ENCODE data around the gene SARM1.

DNA sequence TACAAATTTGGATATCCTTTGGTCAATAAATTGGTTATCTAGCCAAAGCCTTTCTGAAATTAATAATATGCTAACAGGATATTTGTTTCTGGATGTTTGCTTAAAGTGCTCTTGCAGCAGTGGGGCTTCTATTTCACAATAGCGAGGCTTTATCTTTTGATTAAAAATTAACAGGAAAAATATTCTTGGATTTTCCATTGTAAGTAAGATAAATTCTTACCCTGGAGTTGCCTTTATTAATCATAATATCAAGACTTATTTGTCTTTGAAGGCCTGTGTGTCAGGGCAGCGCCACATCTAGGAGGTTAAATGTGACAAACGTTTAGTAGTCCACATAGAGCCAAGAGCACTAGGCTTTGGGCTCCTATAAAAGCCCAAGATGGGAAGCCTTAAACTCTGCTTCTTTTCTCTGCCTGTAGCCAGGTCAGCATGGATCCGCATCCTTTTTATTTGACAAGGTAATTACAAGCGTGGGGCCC is 47.2 kb upstream of the SARM1 start:
- TF ChIP-seq, protein P1, sequence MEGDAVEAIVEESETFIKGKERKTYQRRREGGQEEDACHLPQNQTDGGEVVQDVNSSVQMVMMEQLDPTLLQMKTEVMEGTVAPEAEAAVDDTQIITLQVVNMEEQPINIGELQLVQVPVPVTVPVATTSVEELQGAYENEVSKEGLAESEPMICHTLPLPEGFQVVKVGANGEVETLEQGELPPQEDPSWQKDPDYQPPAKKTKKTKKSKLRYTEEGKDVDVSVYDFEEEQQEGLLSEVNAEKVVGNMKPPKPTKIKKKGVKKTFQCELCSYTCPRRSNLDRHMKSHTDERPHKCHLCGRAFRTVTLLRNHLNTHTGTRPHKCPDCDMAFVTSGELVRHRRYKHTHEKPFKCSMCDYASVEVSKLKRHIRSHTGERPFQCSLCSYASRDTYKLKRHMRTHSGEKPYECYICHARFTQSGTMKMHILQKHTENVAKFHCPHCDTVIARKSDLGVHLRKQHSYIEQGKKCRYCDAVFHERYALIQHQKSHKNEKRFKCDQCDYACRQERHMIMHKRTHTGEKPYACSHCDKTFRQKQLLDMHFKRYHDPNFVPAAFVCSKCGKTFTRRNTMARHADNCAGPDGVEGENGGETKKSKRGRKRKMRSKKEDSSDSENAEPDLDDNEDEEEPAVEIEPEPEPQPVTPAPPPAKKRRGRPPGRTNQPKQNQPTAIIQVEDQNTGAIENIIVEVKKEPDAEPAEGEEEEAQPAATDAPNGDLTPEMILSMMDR (IDR thresholded peaks at IDR 0.05; ENCODE audit: insufficient read depth, low read depth, low read length) = no peak
- TF ChIP-seq EZH2 (IDR thresholded peaks at IDR 0.05; ENCODE audit: insufficient read depth, low read length) = no peak

Data from astrocyte (in vitro differentiated cells and primary cell).